Measurements from ENCODE around the gene SLC2A9. TPM values are rescaled to one million over a fixed set of nuclear protein-coding genes. Genes with fewer than 3 reads are reported as not detected.

Gene SLC2A9
- total and polyA plus RNA-seq, 2 experiments from 2014 or later, result 6.2 to 7.8 TPM

- no peak for DNase-seq (ENCODE audit: low spot score)
- H3K79me2 ChIP-seq, result no peaks in the 10 kb centered on the region
- H3K9me2 ChIP-seq (replicated peaks; ENCODE audit: insufficient read depth), result no peaks in the 10 kb centered on the region
- no peaks in the 10 kb centered on the region for H3K4me1 ChIP-seq (ENCODE audit: insufficient read depth)
- no peaks in the 10 kb centered on the region for H4K20me1 ChIP-seq (ENCODE audit: insufficient read depth, poor library complexity, severe bottlenecking)
- 73% methylated on average over 5 of the region's 5 CpGs for WGBS (ENCODE audit: low lambda C conversion rate, missing lambda C conversion rate)
- no peak overlapping the region for H3K4me3 ChIP-seq
- no peak overlapping the region for H3K27ac ChIP-seq
- H3K36me3 ChIP-seq (replicated peaks; ENCODE audit: insufficient read depth, low read depth), result no peaks in the 10 kb centered on the region
- H3K27me3 ChIP-seq, result no peaks in the 10 kb centered on the region
- TF ChIP-seq EZH2phosphoT487 (IDR thresholded peaks at IDR 0.05; ENCODE audit: low read depth, severe bottlenecking, unreplicated experiment) (no peak), EZH2 (IDR thresholded peaks at IDR 0.05; ENCODE audit: borderline replicate concordance) (no peak)
- TF ChIP-seq, protein P1, sequence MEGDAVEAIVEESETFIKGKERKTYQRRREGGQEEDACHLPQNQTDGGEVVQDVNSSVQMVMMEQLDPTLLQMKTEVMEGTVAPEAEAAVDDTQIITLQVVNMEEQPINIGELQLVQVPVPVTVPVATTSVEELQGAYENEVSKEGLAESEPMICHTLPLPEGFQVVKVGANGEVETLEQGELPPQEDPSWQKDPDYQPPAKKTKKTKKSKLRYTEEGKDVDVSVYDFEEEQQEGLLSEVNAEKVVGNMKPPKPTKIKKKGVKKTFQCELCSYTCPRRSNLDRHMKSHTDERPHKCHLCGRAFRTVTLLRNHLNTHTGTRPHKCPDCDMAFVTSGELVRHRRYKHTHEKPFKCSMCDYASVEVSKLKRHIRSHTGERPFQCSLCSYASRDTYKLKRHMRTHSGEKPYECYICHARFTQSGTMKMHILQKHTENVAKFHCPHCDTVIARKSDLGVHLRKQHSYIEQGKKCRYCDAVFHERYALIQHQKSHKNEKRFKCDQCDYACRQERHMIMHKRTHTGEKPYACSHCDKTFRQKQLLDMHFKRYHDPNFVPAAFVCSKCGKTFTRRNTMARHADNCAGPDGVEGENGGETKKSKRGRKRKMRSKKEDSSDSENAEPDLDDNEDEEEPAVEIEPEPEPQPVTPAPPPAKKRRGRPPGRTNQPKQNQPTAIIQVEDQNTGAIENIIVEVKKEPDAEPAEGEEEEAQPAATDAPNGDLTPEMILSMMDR (IDR thresholded peaks at IDR 0.05; ENCODE audit: poor library complexity), result no peak
- H3K9me3 ChIP-seq (ENCODE audit: low read depth), result no peaks in the 10 kb centered on the region
- no peak overlapping the region for H2AFZ ChIP-seq
- H3K4me2 ChIP-seq, result no peak overlapping the region
Measured at GRCh38 chr4:9938933-9939332, 82.4 kb downstream of the SLC2A9 start.

DNA sequence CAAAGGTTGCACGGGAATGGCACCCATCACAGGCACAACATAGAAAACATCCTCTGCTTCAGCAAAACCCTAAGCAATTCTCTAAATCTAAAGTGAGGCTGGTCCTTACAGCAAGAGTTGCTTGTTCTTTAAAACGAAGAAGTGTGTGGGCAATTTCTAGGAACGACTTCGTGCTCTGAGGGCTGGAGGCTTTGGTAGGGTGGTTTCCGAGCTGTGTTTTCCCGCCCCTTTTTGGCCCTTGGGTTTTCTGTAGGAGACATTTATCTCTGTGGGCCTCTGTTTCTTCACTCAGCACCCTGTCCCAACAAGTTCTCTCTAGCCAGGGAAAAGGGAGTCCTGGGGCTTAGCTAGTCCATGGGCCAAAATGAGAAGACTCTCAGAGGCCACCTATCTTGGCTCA, 84.2 kb downstream of the SLC2A9 start:
- no peaks in the 10 kb centered on the region for H3K27me3 ChIP-seq
- no peak overlapping the region for H2AFZ ChIP-seq
- H3K27ac ChIP-seq, result no peak overlapping the region
- no peaks in the 10 kb centered on the region for H3K9me2 ChIP-seq (replicated peaks; ENCODE audit: insufficient read depth)
- TF ChIP-seq EZH2 (IDR thresholded peaks at IDR 0.05; ENCODE audit: borderline replicate concordance) (no peak), EZH2phosphoT487 (IDR thresholded peaks at IDR 0.05; ENCODE audit: low read depth, severe bottlenecking, unreplicated experiment) (no peak)
- TF ChIP-seq, protein P1 (IDR thresholded peaks at IDR 0.05; ENCODE audit: poor library complexity), result no peak
- H3K4me2 ChIP-seq, result no peak overlapping the region
- H4K20me1 ChIP-seq (ENCODE audit: insufficient read depth, poor library complexity, severe bottlenecking), result no peaks in the 10 kb centered on the region
- 91% methylated on average over 6 of the region's 6 CpGs for WGBS (ENCODE audit: low lambda C conversion rate, missing lambda C conversion rate)
- no peak for DNase-seq (ENCODE audit: low spot score)
- no peaks in the 10 kb centered on the region for H3K9me3 ChIP-seq (ENCODE audit: low read depth)
- no peak overlapping the region for H3K4me3 ChIP-seq
- H3K4me1 ChIP-seq (ENCODE audit: insufficient read depth), result no peaks in the 10 kb centered on the region
- no peaks in the 10 kb centered on the region for H3K36me3 ChIP-seq (replicated peaks; ENCODE audit: insufficient read depth, low read depth)
- no peaks in the 10 kb centered on the region for H3K79me2 ChIP-seq

GRCh38 chr4:9936129-9936644, 85.1 kb downstream of the SLC2A9 start:
- Histone ChIP-seq H3K4me1 (ENCODE audit: insufficient read depth) (no peaks in the 10 kb centered on the region), H3K9me2 (replicated peaks; ENCODE audit: insufficient read depth) (no peaks in the 10 kb centered on the region), H3K4me3 (no peak overlapping the region), H3K79me2 (no peaks in the 10 kb centered on the region), H3K27ac (no peak overlapping the region), H4K20me1 (ENCODE audit: insufficient read depth, poor library complexity, severe bottlenecking) (no peaks in the 10 kb centered on the region), H3K27me3 (no peaks in the 10 kb centered on the region), H3K9me3 (ENCODE audit: low read depth) (no peaks in the 10 kb centered on the region), H3K36me3 (replicated peaks; ENCODE audit: insufficient read depth, low read depth) (no peaks in the 10 kb centered on the region), H3K4me2 (no peak overlapping the region), H2AFZ (no peak overlapping the region)
- no peak for DNase-seq (ENCODE audit: low spot score)
- WGBS (ENCODE audit: low lambda C conversion rate, missing lambda C conversion rate), result 59% methylated on average over 5 of the region's 5 CpGs
- TF ChIP-seq, protein P1 (IDR thresholded peaks at IDR 0.05; ENCODE audit: poor library complexity), result no peak
- TF ChIP-seq EZH2phosphoT487 (IDR thresholded peaks at IDR 0.05; ENCODE audit: low read depth, severe bottlenecking, unreplicated experiment) (no peak), EZH2 (IDR thresholded peaks at IDR 0.05; ENCODE audit: borderline replicate concordance) (no peak)

Measured in hepatocyte (in vitro differentiated cells).